NOMO-1 (cell line): ENCODE measurements around the gene PANX3.

Experiments used
- DNase-seq, 2 experiments: peaks; one replicate each; lab custom pipeline; 2025; ENCODE audit not compliant: unreplicated experiment in 2 of 2; lab: John Stamatoyannopoulos, UW

Gene PANX3

GRCh38 chr11:124656774-124657630, 45.8 kb downstream of the PANX3 start:
- no peak for DNase-seq

GRCh38 chr11:124657904-124658303, 46.7 kb downstream of the PANX3 start:
- DNase-seq, result no peak

- DNase-seq, result no peak
Measured at GRCh38 chr11:124658501-124658900, 47.3 kb downstream of the PANX3 start.

GRCh38 chr11:124658986-124659385, 47.8 kb downstream of the PANX3 start:
- DNase-seq, result no peak

GRCh38 chr11:124661553-124661952, 50.3 kb downstream of the PANX3 start:
- no peak for DNase-seq

DNA sequence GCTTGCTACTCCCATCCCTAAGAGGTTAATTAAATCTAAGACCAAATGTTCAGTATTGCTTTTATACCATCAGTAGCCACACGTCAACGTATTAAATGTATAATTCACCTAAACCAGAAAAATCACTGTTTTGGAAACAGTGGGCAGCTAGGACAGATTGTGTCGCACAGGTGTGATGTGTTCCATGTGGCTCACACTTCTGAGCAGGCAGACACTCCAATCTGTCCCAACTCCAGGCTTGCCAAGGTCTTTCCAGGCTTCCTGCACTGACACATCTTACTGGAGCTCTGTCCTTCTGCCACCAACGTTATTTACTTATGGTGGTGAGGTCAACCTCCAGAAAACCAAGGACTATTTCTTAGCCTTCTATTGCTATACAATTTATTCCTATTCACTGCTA, 50.9 kb downstream of the PANX3 start:
- DNase-seq, result no peak

GRCh38 chr11:124663861-124664260, 52.6 kb downstream of the PANX3 start:
- DNase-seq, result no peak

DNA sequence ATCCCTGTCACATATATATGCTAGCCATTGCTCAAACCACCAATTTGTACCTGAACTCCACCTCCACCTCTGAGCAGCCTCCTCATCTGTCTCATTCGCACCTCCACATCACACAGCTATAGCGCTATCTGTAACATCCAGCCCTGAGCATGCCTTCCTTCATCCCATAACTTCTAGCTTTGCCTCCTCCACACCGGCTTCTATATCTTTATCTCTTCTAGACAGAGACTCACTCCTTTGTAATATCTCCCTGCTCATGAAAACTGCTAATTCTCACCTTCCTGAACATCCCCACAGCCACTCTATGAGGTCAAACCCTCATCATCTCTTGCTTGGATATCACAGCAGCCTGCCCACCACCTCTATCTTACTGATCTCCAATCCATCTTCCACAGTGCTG, 56.4 kb downstream of the PANX3 start:
- no peak for DNase-seq

- DNase-seq, result peak; percentile 7 to 57
Measured at GRCh38 chr11:124669193-124669592, 58.0 kb downstream of the PANX3 start.
